Measurements from ENCODE around the gene EPX. TPM values are rescaled to one million over a fixed set of nuclear protein-coding genes. Genes with fewer than 3 reads are reported as not detected.

The EPX gene
- total and polyA plus RNA-seq, 2 experiments from 2014 or later = not detected

GRCh38 chr17:58165981-58166380 is 26.5 kb upstream of the EPX start:
- no peak overlapping the region for H3K27ac ChIP-seq
- no peak overlapping the region for H3K4me3 ChIP-seq
- no peaks in the 10 kb centered on the region for H3K4me1 ChIP-seq (ENCODE audit: low read depth)
- no peak for TF ChIP-seq CTCF (IDR thresholded peaks at IDR 0.05; ENCODE audit: low read depth, low read length)
- H3K27me3 ChIP-seq = peaks cover 63% of the 10 kb centered on the region
- no peaks in the 10 kb centered on the region for H3K36me3 ChIP-seq
- DNase-seq (ENCODE audit: low read depth in 1 of 2, low spot score in 1 of 2) = no peak
- no peaks in the 10 kb centered on the region for H3K9me3 ChIP-seq (ENCODE audit: low read depth)

GRCh38 chr17:58166682-58167081 is 25.8 kb upstream of the EPX start, which contains the start of gene OR4D2:
OR4D2 (plus strand) TSS chr17:58166982; CDS start chr17:58169656, 2,674 bp downstream.
- no peak for TF ChIP-seq CTCF (IDR thresholded peaks at IDR 0.05; ENCODE audit: low read depth, low read length)
- Histone ChIP-seq H3K27ac (no peak within 1 kb of the TSS), H3K9me3 (ENCODE audit: low read depth) (no peaks in the 10 kb centered on the region), H3K36me3 (no peaks in the 10 kb centered on the region), H3K4me3 (no peak within 1 kb of the TSS), H3K27me3 (peaks cover 56% of the 10 kb centered on the region), H3K4me1 (ENCODE audit: low read depth) (no peaks in the 10 kb centered on the region)
- no peak for DNase-seq (ENCODE audit: low read depth in 1 of 2, low spot score in 1 of 2)

GRCh38 chr17:58170622-58171021 is 21.9 kb upstream of the EPX start:
- DNase-seq (ENCODE audit: low read depth in 1 of 2, low spot score in 1 of 2) = no peak
- no peaks in the 10 kb centered on the region for H3K4me1 ChIP-seq (ENCODE audit: low read depth)
- H3K27ac ChIP-seq = no peak overlapping the region
- peaks cover 26% of the 10 kb centered on the region for H3K27me3 ChIP-seq
- H3K4me3 ChIP-seq = no peak overlapping the region
- H3K9me3 ChIP-seq (ENCODE audit: low read depth) = no peaks in the 10 kb centered on the region
- TF ChIP-seq CTCF (IDR thresholded peaks at IDR 0.05; ENCODE audit: low read depth, low read length) = no peak
- no peaks in the 10 kb centered on the region for H3K36me3 ChIP-seq

- Histone ChIP-seq H3K27ac (no peak overlapping the region), H3K4me1 (ENCODE audit: low read depth) (no peaks in the 10 kb centered on the region), H3K27me3 (peaks cover 23% of the 10 kb centered on the region), H3K36me3 (no peaks in the 10 kb centered on the region), H3K4me3 (no peak overlapping the region), H3K9me3 (ENCODE audit: low read depth) (no peaks in the 10 kb centered on the region)
- TF ChIP-seq CTCF (IDR thresholded peaks at IDR 0.05; ENCODE audit: low read depth, low read length) = peak; percentile 35
- peak; percentile 15 to 25 for DNase-seq (ENCODE audit: low read depth in 1 of 2, low spot score in 1 of 2)
These were observed 20.0 kb upstream of the EPX start for GRCh38 chr17:58172369-58173071.

- no peak for DNase-seq (ENCODE audit: low read depth in 1 of 2, low spot score in 1 of 2)
- Histone ChIP-seq H3K36me3 (no peaks in the 10 kb centered on the region), H3K4me1 (ENCODE audit: low read depth) (no peaks in the 10 kb centered on the region), H3K27me3 (peaks cover 10% of the 10 kb centered on the region), H3K9me3 (ENCODE audit: low read depth) (no peaks in the 10 kb centered on the region), H3K4me3 (no peak overlapping the region), H3K27ac (no peak overlapping the region)
- TF ChIP-seq CTCF (IDR thresholded peaks at IDR 0.05; ENCODE audit: low read depth, low read length) = no peak
These were observed 17.7 kb upstream of the EPX start for GRCh38 chr17:58174871-58175270.

Data from cardiac muscle cell (in vitro differentiated cells and primary cell).